ENCODE data around the gene SLC43A2. TPM values are rescaled to one million over a fixed set of nuclear protein-coding genes. Genes with fewer than 3 reads are reported as not detected.
"Not testable (repeated sequence)": the region's sequence is repeated elsewhere in the genome, so short reads cannot be mapped to it uniquely, and the experiment has no call there.

Gene SLC43A2
- total RNA-seq, 2 donors from 2014 or later = 14.0 to 18.6 TPM

GRCh38 chr17:1573932-1574696 is 54.5 kb downstream of the SLC43A2 start:
- H3K27ac Mint-ChIP-seq = no peak overlapping the region
- Histone ChIP-seq H3K27ac (ENCODE audit: low read depth, low read length) (no peak overlapping the region), H3K27me3 (ENCODE audit: control insufficient read depth, insufficient read depth, low read length, poor library complexity, severe bottlenecking) (no peaks in the 10 kb centered on the region), H3K4me3 (ENCODE audit: low read length) (no peak overlapping the region), H3K9ac (ENCODE audit: extremely low read depth, low read length, poor library complexity, severe bottlenecking) (no peak overlapping the region), H3K4me1 (ENCODE audit: control insufficient read depth, insufficient read depth, low read length) (no peaks in the 10 kb centered on the region), H3K36me3 (ENCODE audit: control insufficient read depth, insufficient read depth, low read length) (no peaks in the 10 kb centered on the region), H3K9me3 (ENCODE audit: control insufficient read depth, low read length) (no peaks in the 10 kb centered on the region)
- 59 to 68% methylated on average over 10 to 18 of the region's 19 CpGs for WGBS, 2 experiments (ENCODE audit: insufficient coverage in 1 of 2, insufficient read length in 1 of 2)
- H3K27me3 Mint-ChIP-seq (ENCODE audit: insufficient read depth) = peaks cover 11% of the 10 kb centered on the region
- H3K4me3 Mint-ChIP-seq = no peak overlapping the region
- H3K36me3 Mint-ChIP-seq (ENCODE audit: low read depth) = no peaks in the 10 kb centered on the region
- peaks cover 6% of the 10 kb centered on the region for H3K4me1 Mint-ChIP-seq
- peak; percentile 95 for TF ChIP-seq CTCF (conservative IDR thresholded peaks at IDR 0.05)
- peak; percentile 98 for DNase-seq
- no peaks in the 10 kb centered on the region for H3K9me3 Mint-ChIP-seq

DNA sequence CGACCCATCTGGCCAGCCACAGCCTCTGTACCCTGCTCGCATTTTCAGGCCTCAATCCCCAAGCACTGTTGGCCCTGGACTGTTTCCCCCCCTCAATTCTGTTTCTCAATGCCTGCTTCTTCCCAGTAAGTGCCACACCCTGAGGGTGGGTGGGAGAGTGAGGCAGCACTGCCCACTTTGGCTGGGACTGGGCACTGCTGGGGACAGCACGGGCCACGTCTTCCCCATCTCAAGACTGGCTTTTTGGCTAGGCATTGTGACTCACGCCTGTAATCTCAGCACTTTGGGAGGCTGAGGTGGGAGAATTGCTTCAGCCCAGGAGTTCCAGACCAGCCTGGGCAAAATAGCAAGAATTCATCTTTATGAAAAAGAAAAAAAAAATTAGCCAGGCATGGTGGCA is 56.0 kb downstream of the SLC43A2 start:
- 93 to 94% methylated on average over 4 to 5 of the region's 5 CpGs for WGBS, 2 experiments (ENCODE audit: insufficient coverage in 1 of 2, insufficient read length in 1 of 2)
- not testable (repeated sequence) for H3K36me3 Mint-ChIP-seq (ENCODE audit: low read depth); H3K27ac Mint-ChIP-seq

GRCh38 chr17:1571341-1571704 is 57.3 kb downstream of the SLC43A2 start:
- Mint-ChIP-seq H3K27ac (no peak overlapping the region), H3K9me3 (no peaks in the 10 kb centered on the region), H3K36me3 (ENCODE audit: low read depth) (no peaks in the 10 kb centered on the region), H3K4me1 (peaks cover 9% of the 10 kb centered on the region), H3K27me3 (ENCODE audit: insufficient read depth) (peaks cover 7% of the 10 kb centered on the region), H3K4me3 (no peak overlapping the region)
- no peak overlapping the region for H3K4me3 ChIP-seq (ENCODE audit: low read length)
- no peak overlapping the region for H3K9ac ChIP-seq (ENCODE audit: extremely low read depth, low read length, poor library complexity, severe bottlenecking)
- no peak for DNase-seq
- H3K27me3 ChIP-seq (ENCODE audit: control insufficient read depth, insufficient read depth, low read length, poor library complexity, severe bottlenecking) = no peaks in the 10 kb centered on the region
- no peaks in the 10 kb centered on the region for H3K4me1 ChIP-seq (ENCODE audit: control insufficient read depth, insufficient read depth, low read length)
- no peak for TF ChIP-seq CTCF (conservative IDR thresholded peaks at IDR 0.05)
- 85 to 87% methylated on average over 16 to 18 of the region's 18 CpGs for WGBS, 2 experiments (ENCODE audit: insufficient coverage in 1 of 2, insufficient read length in 1 of 2)
- no peaks in the 10 kb centered on the region for H3K36me3 ChIP-seq (ENCODE audit: control insufficient read depth, insufficient read depth, low read length)
- H3K9me3 ChIP-seq (ENCODE audit: control insufficient read depth, low read length) = no peaks in the 10 kb centered on the region
- H3K27ac ChIP-seq (ENCODE audit: low read depth, low read length) = no peak overlapping the region

More for the DNA sequence above, 56.0 kb downstream of the SLC43A2 start:
- H3K9me3 ChIP-seq (ENCODE audit: control insufficient read depth, low read length); H3K9ac ChIP-seq (ENCODE audit: extremely low read depth, low read length, poor library complexity, severe bottlenecking); H3K4me3 ChIP-seq (ENCODE audit: low read length); DNase-seq; H3K9me3 Mint-ChIP-seq; H3K27ac ChIP-seq (ENCODE audit: low read depth, low read length); H3K4me1 ChIP-seq (ENCODE audit: control insufficient read depth, insufficient read depth, low read length); H3K4me1 Mint-ChIP-seq; H3K4me3 Mint-ChIP-seq; H3K27me3 ChIP-seq (ENCODE audit: control insufficient read depth, insufficient read depth, low read length, poor library complexity, severe bottlenecking); H3K36me3 ChIP-seq (ENCODE audit: control insufficient read depth, insufficient read depth, low read length): not testable (repeated sequence)
- peaks cover 10% of the 10 kb centered on the region for H3K27me3 Mint-ChIP-seq (ENCODE audit: insufficient read depth)

All from endodermal cell (in vitro differentiated cells).